Upper lobe of right lung (tissue), 1 donor: ENCODE results near the gene OSBPL8. TPM values are rescaled to one million over a fixed set of nuclear protein-coding genes. Genes with fewer than 3 reads are reported as not detected.
"Not testable (repeated sequence)": the region's sequence is repeated elsewhere in the genome, so short reads cannot be mapped to it uniquely, and the experiment has no call there.

Experiments used
- ATAC-seq: fragments of 200-7000 bp; cut with Tn5 transposase; one replicate; pipeline ENCODE4 v1.9.1; 2020; ENCODE audit warnings: mild to moderate bottlenecking, moderate library complexity
- DNase-seq: peaks from one replicate; pipeline ENCODE4 v3.0.0-alpha.2; 2020
- H3K27ac ChIP-seq: fragments of 200-600 bp; one replicate; pipeline ENCODE4 v1.8.0; 2022
- H3K27me3 ChIP-seq: fragments of 200-600 bp; one replicate; pipeline ENCODE4 v1.8.0; 2022; ENCODE audit warnings: mild to moderate bottlenecking
- H3K36me3 ChIP-seq: fragments of 200-600 bp; one replicate; pipeline ENCODE4 v1.8.0; 2022
- H3K4me1 ChIP-seq: fragments of 200-600 bp; one replicate; pipeline ENCODE4 v1.8.0; 2022
- H3K4me3 ChIP-seq: fragments of 200-600 bp; one replicate; pipeline ENCODE4 v1.8.0; 2022; ENCODE audit warnings: mild to moderate bottlenecking
- H3K9me3 ChIP-seq: fragments of 200-600 bp; one replicate; pipeline ENCODE4 v1.8.0; 2022
- CTCF ChIP-seq: fragments of 200-600 bp; IDR thresholded peaks from one replicate; pipeline ENCODE4 v1.8.0; 2022; ENCODE audit warnings: antibody characterized with exemption
- intact Hi-C: fragments of 100-400 bp; cut with DNase I; formaldehyde crosslinking; loops from one replicate; pipeline ENCODE4 v1.11.0; 2022
- total RNA-seq: library from RNA; stranded (reverse); fragmentation: NEBNext Ultra II Directional; extraction: Animal tissue kit (Norgen Biotek cat#: 25700); gene quantifications from one replicate; pipeline ENCODE4 v1.2.1, GENCODE V29; 2021
- donor health status: DM: no; HTN: yes; CAD: no; lungs with severe emphysema.

The OSBPL8 gene
- total RNA-seq, 1 donor from 2014 or later = 97.3 TPM

GRCh38 chr12:76506149-76506548 lies 53.4 kb downstream of the OSBPL8 start:
- intact Hi-C loops = no loop called here

GRCh38 chr12:76505050-76505449 lies 54.5 kb downstream of the OSBPL8 start:
- H3K27me3 ChIP-seq = no peaks in the 10 kb centered on the region
- H3K4me1 ChIP-seq = peaks cover 5% of the 10 kb centered on the region
- TF ChIP-seq CTCF = no peak

More at GRCh38 chr12:76506149-76506548, 53.4 kb downstream of the OSBPL8 start:
- Histone ChIP-seq H3K4me3 (no peak overlapping the region), H3K36me3 (no peaks in the 10 kb centered on the region), H3K27ac (no peak overlapping the region), H3K9me3 (no peaks in the 10 kb centered on the region), H3K27me3 (no peaks in the 10 kb centered on the region), H3K4me1 (peaks cover 5% of the 10 kb centered on the region)
- DNase-seq (no peak), ATAC-seq (no peak)
- no peak for TF ChIP-seq CTCF

GRCh38 chr12:76504606-76505005 lies 55.0 kb downstream of the OSBPL8 start:
- DNase-seq (no peak), ATAC-seq (no peak)
- H3K9me3 ChIP-seq = no peaks in the 10 kb centered on the region
- H3K36me3 ChIP-seq = no peaks in the 10 kb centered on the region
- no peak overlapping the region for H3K27ac ChIP-seq
- H3K27me3 ChIP-seq = no peaks in the 10 kb centered on the region
- no peak for TF ChIP-seq CTCF
- intact Hi-C loops = no loop called here
- H3K4me1 ChIP-seq = peaks cover 5% of the 10 kb centered on the region
- no peak overlapping the region for H3K4me3 ChIP-seq

More at GRCh38 chr12:76505050-76505449, 54.5 kb downstream of the OSBPL8 start:
- H3K9me3 ChIP-seq = no peaks in the 10 kb centered on the region
- intact Hi-C loops = no loop called here
- no peak overlapping the region for H3K4me3 ChIP-seq
- ATAC-seq (no peak), DNase-seq (no peak)
- no peak overlapping the region for H3K27ac ChIP-seq
- no peaks in the 10 kb centered on the region for H3K36me3 ChIP-seq

- DNase-seq (no peak), ATAC-seq (no peak)
- no peak for TF ChIP-seq CTCF
- Histone ChIP-seq H3K27me3 (no peaks in the 10 kb centered on the region), H3K4me1 (peaks cover 5% of the 10 kb centered on the region), H3K4me3 (no peak overlapping the region), H3K36me3 (no peaks in the 10 kb centered on the region), H3K9me3 (no peaks in the 10 kb centered on the region), H3K27ac (no peak overlapping the region)
- intact Hi-C loops = no loop called here
Observed at GRCh38 chr12:76503957-76504356, 55.6 kb downstream of the OSBPL8 start.

GRCh38 chr12:76501390-76501789 lies 58.2 kb downstream of the OSBPL8 start:
- H3K4me3 ChIP-seq = no peak overlapping the region
- no peaks in the 10 kb centered on the region for H3K36me3 ChIP-seq
- H3K4me1 ChIP-seq = peaks cover 5% of the 10 kb centered on the region
- H3K27me3 ChIP-seq = no peaks in the 10 kb centered on the region
- no peaks in the 10 kb centered on the region for H3K9me3 ChIP-seq
- intact Hi-C loops = no loop called here
- DNase-seq = no peak
- no peak for ATAC-seq
- no peak for TF ChIP-seq CTCF
- H3K27ac ChIP-seq = no peak overlapping the region

GRCh38 chr12:76499136-76499535 lies 60.4 kb downstream of the OSBPL8 start:
- ATAC-seq, intact Hi-C loops, H3K9me3 ChIP-seq, H3K27ac ChIP-seq, H3K36me3 ChIP-seq, H3K4me1 ChIP-seq, H3K4me3 ChIP-seq, H3K27me3 ChIP-seq, DNase-seq: not testable (repeated sequence)
